H1 (cell line): ENCODE data around the gene DTD1. TPM values are rescaled to one million over a fixed set of nuclear protein-coding genes. Genes with fewer than 3 reads are reported as not detected.
A peak's percentile ranks its signal among the peaks of the same experiment; 100 is the strongest.

Experiments used
- CTCF ChIA-PET: fragments of 300-600 bp; sonication (Branson Sonifier 250); formaldehyde crosslinking; loops from one replicate; lab custom pipeline; 2021; ENCODE audit not compliant: partially characterized antibody; lab: Charles Lee
- POLR2A ChIA-PET: fragments of 300-600 bp; sonication (Branson Sonifier 250); formaldehyde crosslinking; loops from one replicate; lab custom pipeline; 2021; ENCODE audit warnings: inconsistent platforms; ENCODE audit not compliant: partially characterized antibody; lab: Charles Lee
- DNase-seq, 2 experiments: peaks; one replicate each; pipeline versions ENCODE4 v3.0.0 to v3.0.0-alpha.2; 2010 to 2022; ENCODE audit warnings: low spot score in 2 of 2, low read depth in 1 of 2, mixed read lengths in 1 of 2
- FAIRE-seq: peaks from 2 replicates; lab custom pipeline; 2011; peaks lifted over from hg19 to GRCh38; lab: Jason Lieb, UNC
- H2AFZ ChIP-seq: 2 replicates; pipeline ENCODE4 v1.8.1; 2012; ENCODE audit warnings: low read length, inconsistent platforms
- H2AK5ac ChIP-seq: 2 replicates; pipeline ENCODE4 v1.6.1; 2013; ENCODE audit warnings: low read depth, low read length
- H2BK120ac ChIP-seq: replicated peaks from 2 replicates; pipeline ENCODE3; 2013; ENCODE audit warnings: low read depth, low read length, inconsistent platforms
- H2BK12ac ChIP-seq: 2 replicates; pipeline ENCODE4 v1.6.1; 2013; ENCODE audit warnings: low read depth, low read length
- H2BK15ac ChIP-seq: 2 replicates; pipeline ENCODE4 v1.6.1; 2013; ENCODE audit warnings: low read length
- H2BK20ac ChIP-seq: 2 replicates; pipeline ENCODE4 v1.6.1; 2013; ENCODE audit warnings: low read length
- H2BK5ac ChIP-seq: 2 replicates; pipeline ENCODE4 v1.6.1; 2013; ENCODE audit warnings: low read depth, low read length
- H3K14ac ChIP-seq: 2 replicates; pipeline ENCODE4 v1.6.1; 2013; ENCODE audit warnings: inconsistent platforms; ENCODE audit not compliant: insufficient read length
- H3K18ac ChIP-seq: 2 replicates; pipeline ENCODE4 v1.6.1; 2013; ENCODE audit warnings: low read length; ENCODE audit errors: extremely low read depth
- H3K23ac ChIP-seq: 2 replicates; pipeline ENCODE4 v1.6.1; 2013; ENCODE audit warnings: inconsistent platforms; ENCODE audit not compliant: insufficient read length
- H3K23me2 ChIP-seq: 2 replicates; pipeline ENCODE4 v1.6.1; 2013; ENCODE audit warnings: low read depth, low read length
- H3K27ac ChIP-seq: 2 replicates; pipeline ENCODE4 v1.6.1; 2011; ENCODE audit warnings: low read depth, low read length, inconsistent platforms
- H3K27me3 ChIP-seq, 4 experiments: replicated peaks in 1 of 4; 1 replicate in 1 of 4; 2 replicates in 3 of 4; pipeline versions ENCODE4 v1.6.1 to v1.8.1; 2011 to 2013; ENCODE audit warnings: low read length in 3 of 4, mild to moderate bottlenecking in 3 of 4, inconsistent platforms in 2 of 4, mixed read lengths in 2 of 4, moderate library complexity in 1 of 4; ENCODE audit not compliant: control insufficient read depth in 3 of 4, insufficient read depth in 3 of 4; ENCODE audit errors: extremely low read depth in 1 of 4
- H3K36me3 ChIP-seq, 4 experiments: 2 replicates each; pipeline versions ENCODE4 v1.6.1 to v1.8.1; 2011 to 2013; ENCODE audit warnings: mild to moderate bottlenecking in 4 of 4, low read length in 3 of 4, moderate library complexity in 2 of 4, control low read depth in 1 of 4, inconsistent platforms in 1 of 4; ENCODE audit not compliant: insufficient read depth in 4 of 4, control insufficient read depth in 2 of 4
- H3K4ac ChIP-seq: replicated peaks from 2 replicates; pipeline ENCODE3; 2013; ENCODE audit warnings: low read length, low read depth, mixed read lengths, inconsistent platforms; ENCODE audit not compliant: insufficient read length
- H3K4me1 ChIP-seq, 4 experiments: replicated peaks in 1 of 4; 1 replicate in 1 of 4; 2 replicates in 3 of 4; pipeline versions ENCODE4 v1.6.1 to v1.8.1; 2011 to 2013; ENCODE audit warnings: low read length in 3 of 4, inconsistent platforms in 2 of 4, mixed read lengths in 1 of 4; ENCODE audit not compliant: insufficient read depth in 4 of 4, control insufficient read depth in 3 of 4
- H3K4me2 ChIP-seq, 2 experiments: 2 replicates each; pipeline versions ENCODE4 v1.6.1 to v1.8.1; 2011 to 2013; ENCODE audit warnings: low read depth in 2 of 2, low read length in 2 of 2, control low read depth in 1 of 2, inconsistent platforms in 1 of 2, mild to moderate bottlenecking in 1 of 2; ENCODE audit not compliant: insufficient read depth in 1 of 2
- H3K4me3 ChIP-seq, 4 experiments: fragments of 200-600, 300-600 bp in 1 of 4; sonication (generic), shearing (Covaris generic), sonication (Bioruptor Twin) in 1 of 4; 2 replicates each; pipeline versions ENCODE4 v1.5.1 to v1.8.1; 2011 to 2016; ENCODE audit warnings: low read length in 4 of 4, low read depth in 3 of 4, control low read depth in 2 of 4, inconsistent platforms in 2 of 4, mild to moderate bottlenecking in 2 of 4, mixed read lengths in 1 of 4, moderate library complexity in 1 of 4; ENCODE audit not compliant: insufficient read depth in 2 of 4; ENCODE audit errors: extremely low read depth in 1 of 4
- H3K56ac ChIP-seq: replicated peaks from 2 replicates; pipeline ENCODE3; 2013; ENCODE audit warnings: low read depth, mild to moderate bottlenecking, mixed read lengths, low read length, inconsistent platforms; ENCODE audit not compliant: insufficient read length
- H3K79me1 ChIP-seq: 2 replicates; pipeline ENCODE4 v1.6.1; 2013; ENCODE audit warnings: low read depth, low read length, control low read depth
- H3K79me2 ChIP-seq, 2 experiments: 2 replicates each; pipeline versions ENCODE4 v1.6.1 to v1.8.1; 2012 to 2013; ENCODE audit warnings: low read length in 2 of 2, mild to moderate bottlenecking in 2 of 2, inconsistent platforms in 1 of 2; ENCODE audit not compliant: insufficient read depth in 2 of 2, control insufficient read depth in 1 of 2
- H3K9ac ChIP-seq, 4 experiments: replicated peaks in 1 of 4; 1 replicate in 1 of 4; 2 replicates in 3 of 4; pipeline versions ENCODE4 v1.6.1 to v1.8.1; 2011 to 2013; ENCODE audit warnings: low read depth in 3 of 4, low read length in 3 of 4, control low read depth in 2 of 4, mild to moderate bottlenecking in 2 of 4, moderate library complexity in 2 of 4, inconsistent platforms in 1 of 4; ENCODE audit errors: extremely low read depth in 1 of 4
- H3K9me3 ChIP-seq, 2 experiments: 2 replicates each; pipeline versions ENCODE4 v1.6.1 to v1.8.1; 2012 to 2013; ENCODE audit warnings: mild to moderate bottlenecking in 2 of 2, moderate library complexity in 2 of 2, control low read depth in 1 of 2, inconsistent platforms in 1 of 2, low read depth in 1 of 2, low read length in 1 of 2, mixed read lengths in 1 of 2; ENCODE audit not compliant: insufficient read depth in 2 of 2
- H4K20me1 ChIP-seq, 2 experiments: replicated peaks in 1 of 2; 2 replicates each; pipeline versions ENCODE3 to v1.8.1; 2011 to 2013; ENCODE audit warnings: inconsistent platforms in 2 of 2, low read length in 2 of 2, mild to moderate bottlenecking in 1 of 2; ENCODE audit not compliant: insufficient read depth in 2 of 2, control insufficient read depth in 1 of 2
- H4K5ac ChIP-seq: 2 replicates; pipeline ENCODE4 v1.6.1; 2013; ENCODE audit warnings: low read length, low read depth, mixed read lengths, inconsistent platforms; ENCODE audit not compliant: insufficient read length
- H4K8ac ChIP-seq: 2 replicates; pipeline ENCODE4 v1.8.0; 2013; ENCODE audit warnings: mild to moderate bottlenecking, moderate library complexity, low read length, inconsistent platforms; ENCODE audit not compliant: insufficient read depth; ENCODE audit errors: extremely low read depth
- H4K91ac ChIP-seq: replicated peaks from 2 replicates; pipeline ENCODE3; 2013; ENCODE audit warnings: low read length, mixed read lengths, inconsistent platforms; ENCODE audit not compliant: insufficient read length
- ATF3 ChIP-seq: IDR thresholded peaks from 2 replicates; pipeline ENCODE4 v1.6.1; 2011; ENCODE audit warnings: low read depth, mild to moderate bottlenecking, low read length; ENCODE audit not compliant: insufficient read depth
- CTCF ChIP-seq, 3 experiments: IDR thresholded peaks; 1 replicate in 2 of 3; 2 replicates in 1 of 3; pipeline versions ENCODE4 v1.5.1 to v1.6.1; 2011; ENCODE audit warnings: low read length in 3 of 3, mild to moderate bottlenecking in 3 of 3, inconsistent platforms in 2 of 3, low read depth in 1 of 3, moderate library complexity in 1 of 3; ENCODE audit not compliant: insufficient read depth in 1 of 3; ENCODE audit errors: control extremely low read depth in 1 of 3
- EGR1 ChIP-seq: IDR thresholded peaks from 2 replicates; pipeline ENCODE4 v1.6.1; 2011; ENCODE audit warnings: low read depth, low read length, borderline replicate concordance
- MAX ChIP-seq: IDR thresholded peaks from 2 replicates; pipeline ENCODE4 v1.6.1; 2012; ENCODE audit warnings: inconsistent platforms
- NRF1 ChIP-seq: IDR thresholded peaks from 2 replicates; pipeline ENCODE4 v1.6.1; 2011; ENCODE audit warnings: mild to moderate bottlenecking, low read depth, low read length, improper control_type of control experiment
- RAD21 ChIP-seq, 2 experiments: IDR thresholded peaks in 1 of 2; conservative IDR thresholded peaks in 1 of 2; 2 replicates each; pipeline ENCODE4 v1.6.1; 2011; ENCODE audit warnings: low read depth in 2 of 2, low read length in 2 of 2, improper control_type of control experiment in 1 of 2, inconsistent platforms in 1 of 2, mild to moderate bottlenecking in 1 of 2, moderate library complexity in 1 of 2
- TEAD4 ChIP-seq: IDR thresholded peaks from 2 replicates; pipeline ENCODE4 v1.6.1; 2012; ENCODE audit warnings: low read depth, low read length, inconsistent platforms, mixed read lengths
- WGBS, 2 experiments: shearing (Covaris generic) in 1 of 2; methylation state at CpG; one replicate each; pipeline versions ENCODE4 v1.1.6 to v1.1.7; 2013 to 2015; ENCODE audit warnings: low lambda C conversion rate in 2 of 2, mixed read lengths in 2 of 2, inconsistent platforms in 1 of 2, low coverage in 1 of 2, missing lambda C conversion rate in 1 of 2; ENCODE audit not compliant: insufficient replicate concordance in 2 of 2, insufficient coverage in 1 of 2, insufficient read length in 1 of 2; ENCODE audit errors: extremely low coverage in 1 of 2, missing lambda C conversion rate in 1 of 2; 5-methylcytosine and 5-hydroxymethylcytosine counted together
- polyA plus RNA-seq, 7 experiments: library from polyadenylated mRNA; depleted of rRNA in 3 of 7; stranded (reverse) in 5 of 7; unstranded in 2 of 7; fragments of >200 nt in 5 of 7; fragments of 200-250 nt in 2 of 7; gene quantifications; 1 replicate in 5 of 7; 2 replicates in 1 of 7; 4 replicates in 1 of 7; pipeline versions ENCODE4 v1.2.1 to v1.2.3, GENCODE V29; 2011 to 2013; ENCODE audit warnings: missing spikeins in 2 of 7, mixed read lengths in 2 of 7
- total RNA-seq: library from RNA; stranded (reverse); fragmentation: NEBNext Ultra II Directional; extraction: Animal tissue kit (Norgen Biotek cat#: 25700); gene quantifications from 2 replicates; pipeline ENCODE4 v1.2.1, GENCODE V29; 2021

Gene DTD1
- total and polyA plus RNA-seq, 2 of the 8 experiments (the other 6 are each of a cell fraction or from before 2014, with no cell fraction given) = 49.7 to 66.6 TPM

GRCh38 chr20:18628330-18628920 is 40.6 kb downstream of the DTD1 start:
- no peak overlapping the region for H3K14ac ChIP-seq
- no peak overlapping the region for H3K9ac ChIP-seq
- no peak overlapping the region for H3K27ac ChIP-seq
- H3K56ac ChIP-seq = no peak overlapping the region
- no peak overlapping the region for H2AK5ac ChIP-seq
- POLR2A ChIA-PET = no interaction called here
- H2BK120ac ChIP-seq = no peak overlapping the region
- H3K4ac ChIP-seq = no peak overlapping the region
- CTCF ChIA-PET = interaction anchor here (0.6 to 1.3 kb wide), 12 partner anchors 10 to 996 kb away, joined by 3 to 8 read pairs (median 3); no protein-coding TSS in a partner anchor
- H4K91ac ChIP-seq = no peak overlapping the region
- H3K79me2 ChIP-seq = no peaks in the 10 kb centered on the region
- no peak overlapping the region for H4K5ac ChIP-seq
- H4K8ac ChIP-seq = no peak overlapping the region
- H3K18ac ChIP-seq = no peak overlapping the region
- WGBS, 2 experiments = 75% methylated on average over 11 of the region's 11 CpGs; no CpG with 5 or more reads in 1 of the 2 experiments
- DNase-seq (peak; percentile 29 to 88), FAIRE-seq (peak; percentile 71)
- H3K79me1 ChIP-seq = no peaks in the 10 kb centered on the region; the same call in 1 of the 2 replicates
- no peaks in the 10 kb centered on the region; a peak in 1 of 7 replicates for H3K4me1 ChIP-seq
- H2AFZ ChIP-seq = no peak overlapping the region; the same call in 1 of the 2 replicates
- H2BK12ac ChIP-seq = no peak overlapping the region
- H2BK15ac ChIP-seq = no peak overlapping the region
- peaks cover 0 to 4% of the 10 kb centered on the region in 2 experiments for H4K20me1 ChIP-seq
- H3K27me3 ChIP-seq = no peaks in the 10 kb centered on the region
- H3K23me2 ChIP-seq = 0 out of 2 replicates have a peak, but pooled peaks cover 1% of the 10 kb centered on the region
- H3K4me2 ChIP-seq = no peak overlapping the region
- no peak overlapping the region for H3K23ac ChIP-seq
- H2BK20ac ChIP-seq = no peak overlapping the region
- no peaks in the 10 kb centered on the region for H3K36me3 ChIP-seq
- H2BK5ac ChIP-seq = no peak overlapping the region
- H3K9me3 ChIP-seq = no peaks in the 10 kb centered on the region
- H3K4me3 ChIP-seq = no peak overlapping the region
- TF ChIP-seq TEAD4 (0 out of 2 replicates have a peak, but pooled peaks have one; percentile 20), CTCF (IDR thresholded peaks at IDR 0.05; ENCODE audit: control extremely low read depth in 1 of 3, insufficient read depth in 1 of 3, low read depth in 1 of 3, low read length in 3 of 3) (peak; percentile 84 to 96 (median 93)), RAD21 (IDR thresholded peaks at IDR 0.05 in 1 of 2, conservative IDR thresholded peaks at IDR 0.05 in 1 of 2; ENCODE audit: low read depth in 2 of 2, low read length in 2 of 2) (peak; percentile 83 to 88), MAX (no peak), ATF3 (no peak), EGR1 (no peak), NRF1 (no peak)
